ENCODE measurements around the gene KRT83. TPM values are rescaled to one million over a fixed set of nuclear protein-coding genes. Genes with fewer than 3 reads are reported as not detected.

KRT83 gene
- total RNA-seq, 4 donors from 2014 or later: 10.3 to 97.1 (median 33.9) TPM; not detected in 1

DNA sequence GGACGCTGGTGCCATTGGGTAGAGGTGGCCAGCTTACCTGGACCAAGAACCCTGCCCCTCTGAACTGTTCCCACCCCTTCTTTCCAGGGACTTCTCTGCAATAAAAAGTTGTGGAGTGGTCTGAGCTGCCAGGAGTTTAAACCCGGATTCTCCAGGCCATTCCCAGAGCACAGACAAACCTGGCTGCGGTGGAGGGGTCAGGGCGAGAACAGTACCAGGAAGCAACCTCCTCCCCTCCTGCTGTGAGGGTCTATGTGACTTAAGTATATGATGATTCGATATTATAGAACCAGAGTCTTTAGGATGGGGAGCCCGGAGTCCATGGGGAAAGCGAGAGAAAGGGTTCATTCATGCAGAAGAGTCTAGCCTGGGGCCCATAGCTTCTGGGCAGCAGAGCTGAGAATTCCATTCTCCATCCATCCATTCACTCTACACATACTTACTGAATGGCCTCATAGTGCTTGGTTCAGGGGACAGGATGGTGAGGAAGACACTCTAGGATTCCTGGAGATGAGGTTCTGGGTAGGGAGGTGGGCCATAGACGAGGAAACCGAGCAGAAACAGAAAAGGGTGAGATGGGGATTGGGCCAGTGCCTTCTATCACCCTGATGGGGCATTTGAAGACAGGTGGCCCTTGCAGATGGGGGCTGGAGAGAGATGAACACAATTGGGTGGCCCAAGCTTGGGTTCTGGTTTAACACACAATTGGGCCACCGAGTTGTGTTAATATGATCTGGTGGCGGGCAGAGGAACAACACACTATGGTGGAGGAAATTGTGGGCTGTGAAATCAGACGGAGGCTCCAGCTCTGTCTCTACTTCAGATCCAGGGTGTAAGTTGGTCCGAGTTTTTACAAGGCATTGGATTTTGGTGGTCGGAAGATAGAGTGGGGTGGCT is 41.5 kb downstream of the KRT83 start:
- no peak for TF ChIP-seq POLR2A (IDR thresholded peaks at IDR 0.05)
- TF ChIP-seq POLR2AphosphoS5 (IDR thresholded peaks at IDR 0.05): no peak
- TF ChIP-seq CTCF (IDR thresholded peaks at IDR 0.05): no peak
- no peak for TF ChIP-seq EP300 (IDR thresholded peaks at IDR 0.05)
- Histone ChIP-seq H3K27me3 (no peaks in the 10 kb centered on the region), H3K9me3 (no peaks in the 10 kb centered on the region), H3K4me3 (no peak overlapping the region), H3K27ac (peak overlapping the region; percentile 87), H3K36me3 (no peaks in the 10 kb centered on the region), H3K4me1 (peaks cover 34% of the 10 kb centered on the region)
- 84% methylated on average over 14 of the region's 14 CpGs for WGBS
- DNase-seq (ENCODE audit: low spot score in 2 of 2): peak; percentile 48 to 57

DNA sequence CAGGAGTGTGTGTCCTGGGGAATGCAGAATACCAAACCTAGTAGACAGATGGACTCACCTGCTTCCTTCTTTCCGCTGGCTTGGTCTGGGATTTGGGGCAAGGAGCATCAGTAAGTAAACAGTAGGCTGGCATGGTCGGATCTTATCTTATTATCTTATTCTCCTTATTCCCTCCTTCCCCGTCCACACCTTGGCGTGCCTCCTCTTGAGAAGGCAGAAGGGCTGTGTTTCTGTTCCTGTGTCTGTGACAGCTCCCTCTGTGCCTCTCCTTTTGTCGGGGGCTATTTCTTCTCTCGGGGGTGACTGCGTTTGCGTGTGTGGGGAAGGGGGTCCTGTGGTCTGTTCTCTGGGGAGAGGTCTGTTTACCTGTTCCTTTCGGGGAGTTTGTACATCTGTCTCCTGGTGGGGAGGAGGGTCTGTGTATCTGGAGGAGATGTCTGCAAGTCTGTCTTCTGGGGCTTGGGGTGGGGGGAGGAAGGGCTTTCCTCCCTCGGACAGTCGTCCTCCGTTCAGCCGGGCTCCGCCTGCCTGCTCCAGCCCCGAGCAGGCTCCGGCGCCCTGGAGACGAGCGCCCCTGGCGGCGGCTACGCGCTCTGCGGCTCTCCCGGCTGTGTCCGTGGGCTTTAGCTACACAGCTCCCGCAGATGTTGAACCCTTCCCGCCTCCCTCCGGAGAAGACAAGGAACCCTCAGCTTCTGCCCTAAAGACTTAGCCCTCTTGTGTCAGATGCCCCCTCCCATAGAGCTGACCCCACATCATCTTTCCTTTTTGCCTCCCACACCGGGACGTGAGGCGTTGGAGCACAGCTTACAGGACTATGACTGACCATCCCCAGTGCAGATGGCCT is 42.4 kb downstream of the KRT83 start:
- Histone ChIP-seq H3K36me3 (no peaks in the 10 kb centered on the region), H3K4me3 (peak overlapping the region; percentile 11), H3K27ac (no peak overlapping the region), H3K9me3 (no peaks in the 10 kb centered on the region), H3K27me3 (no peaks in the 10 kb centered on the region), H3K4me1 (peaks cover 34% of the 10 kb centered on the region)
- no peak for TF ChIP-seq POLR2AphosphoS5 (IDR thresholded peaks at IDR 0.05)
- TF ChIP-seq CTCF (IDR thresholded peaks at IDR 0.05): peak; percentile 91 to 100
- DNase-seq (ENCODE audit: low spot score in 2 of 2): peak; percentile 83 to 84
- WGBS: 43% methylated on average over 12 of the region's 32 CpGs

DNA sequence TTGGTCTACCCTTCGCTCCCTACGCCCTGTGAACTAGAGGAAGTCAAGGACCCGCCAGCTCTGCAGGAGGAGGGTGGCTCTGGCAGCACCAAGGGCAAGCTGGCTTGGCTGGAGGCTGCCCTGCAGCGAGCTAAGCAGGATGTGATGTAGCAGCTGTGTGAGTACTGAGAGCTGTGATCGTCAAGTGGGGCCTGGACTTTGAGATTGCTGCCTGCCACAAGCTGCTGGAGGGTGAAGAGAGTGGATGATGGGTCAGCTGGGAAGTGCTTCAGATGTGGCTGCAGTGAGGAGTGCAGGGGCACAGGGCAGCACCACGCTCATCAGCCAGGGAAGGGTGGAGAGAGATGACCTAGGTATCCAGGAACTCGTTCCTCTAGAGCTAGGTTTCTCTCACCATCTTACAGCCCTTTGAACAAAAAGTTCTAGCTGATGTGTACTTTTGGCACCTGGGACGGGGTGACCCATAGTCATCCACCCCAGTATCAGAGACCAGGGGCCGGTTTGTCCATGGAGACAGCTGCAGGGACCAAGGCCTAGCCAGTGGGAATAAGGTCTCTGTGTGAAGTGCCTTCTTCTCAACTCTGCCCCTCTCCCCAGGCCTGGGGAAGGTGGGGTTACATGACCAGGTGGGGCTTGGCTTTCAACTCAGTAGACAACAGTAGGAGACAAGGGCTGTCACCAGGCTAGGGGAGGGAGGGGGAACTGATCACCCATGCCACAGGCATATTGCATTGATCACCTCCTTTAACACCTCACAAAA is 43.5 kb downstream of the KRT83 start:
- WGBS: 90% methylated on average over 7 of the region's 9 CpGs

GRCh38 chr12:52275686-52276085 is 45.5 kb downstream of the KRT83 start:
- WGBS: 88% methylated on average over 3 of the region's 3 CpGs
- no peak overlapping the region for H3K4me3 ChIP-seq
- H3K36me3 ChIP-seq: no peaks in the 10 kb centered on the region
- H3K27me3 ChIP-seq: peaks cover 3% of the 10 kb centered on the region
- DNase-seq (ENCODE audit: low spot score in 2 of 2): peak; percentile 32 to 56
- TF ChIP-seq POLR2AphosphoS5 (IDR thresholded peaks at IDR 0.05): no peak
- H3K9me3 ChIP-seq: no peaks in the 10 kb centered on the region
- peaks cover 23% of the 10 kb centered on the region for H3K4me1 ChIP-seq
- no peak overlapping the region for H3K27ac ChIP-seq

More for the DNA sequence above, 43.5 kb downstream of the KRT83 start:
- Histone ChIP-seq H3K9me3 (no peaks in the 10 kb centered on the region), H3K27ac (no peak overlapping the region), H3K4me1 (peaks cover 34% of the 10 kb centered on the region), H3K36me3 (no peaks in the 10 kb centered on the region), H3K4me3 (no peak overlapping the region), H3K27me3 (no peaks in the 10 kb centered on the region)
- TF ChIP-seq CTCF (IDR thresholded peaks at IDR 0.05) (no peak), POLR2AphosphoS5 (IDR thresholded peaks at IDR 0.05) (no peak), EP300 (IDR thresholded peaks at IDR 0.05) (no peak), POLR2A (IDR thresholded peaks at IDR 0.05) (no peak)
- DNase-seq (ENCODE audit: low spot score in 2 of 2): peak; percentile 54 to 59

GRCh38 chr12:52274521-52275120 is 46.6 kb downstream of the KRT83 start, which contains the start of gene KRT86:
Gene KRT86, plus strand, starts transcription at chr12:52274645. Its CDS starts 27,272 bp downstream, at chr12:52301917.
- peak in 1 of 2 donors; percentile 40 for DNase-seq (ENCODE audit: low spot score in 2 of 2)
- Histone ChIP-seq H3K4me1 (peaks cover 12% of the 10 kb centered on the region), H3K4me3 (no peak within 1 kb of the TSS), H3K36me3 (no peaks in the 10 kb centered on the region), H3K9me3 (no peaks in the 10 kb centered on the region), H3K27me3 (peaks cover 8% of the 10 kb centered on the region), H3K27ac (no peak within 1 kb of the TSS)
- 57% methylated on average over 2 of the region's 3 CpGs for WGBS
- no peak for TF ChIP-seq CTCF (IDR thresholded peaks at IDR 0.05)
- TF ChIP-seq EP300 (IDR thresholded peaks at IDR 0.05): no peak
- no peak for TF ChIP-seq POLR2A (IDR thresholded peaks at IDR 0.05)
- no peak for TF ChIP-seq POLR2AphosphoS5 (IDR thresholded peaks at IDR 0.05)

Data from suprapubic skin (tissue), 4 donors.